DMS53 (cell line): ENCODE data around the gene CDC42EP3.

Experiments used
- DNase-seq: peaks from one replicate; lab custom pipeline; 2025; lab: John Stamatoyannopoulos, UW

CDC42EP3 gene

DNA sequence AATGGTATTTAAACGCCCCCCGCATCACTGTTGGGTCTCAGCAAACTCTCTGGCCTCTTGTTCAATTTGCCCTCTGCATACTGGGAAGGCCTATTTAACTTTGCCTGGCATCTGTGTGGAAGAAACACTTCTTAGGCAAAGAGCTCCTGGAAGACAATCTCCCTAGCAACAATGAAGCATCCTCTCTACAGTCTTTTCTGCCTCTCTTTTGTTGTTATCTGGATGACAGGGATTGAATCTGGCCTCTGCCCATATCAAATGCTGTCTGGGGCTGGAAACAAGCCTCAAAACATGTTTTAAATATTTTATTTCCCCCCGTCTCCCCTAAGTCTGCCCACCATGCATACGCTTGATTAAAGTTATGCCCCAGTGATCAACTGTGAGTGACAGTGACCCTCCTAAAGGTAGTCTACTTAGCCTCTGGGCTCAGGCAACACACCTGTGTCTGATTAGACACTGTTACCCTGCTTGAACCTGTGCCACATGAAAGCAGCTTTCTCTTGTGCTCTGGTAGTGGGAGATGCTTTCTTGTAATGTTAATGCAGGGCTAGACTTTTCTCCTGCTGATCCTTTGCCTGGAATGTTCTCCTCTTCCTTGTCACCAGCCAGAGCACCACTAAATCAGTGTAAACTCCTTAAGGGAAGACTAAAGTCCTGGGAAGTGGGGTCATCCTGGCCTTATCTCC, 34.9 kb downstream of the CDC42EP3 start:
- DNase-seq: peak; percentile 16

DNA sequence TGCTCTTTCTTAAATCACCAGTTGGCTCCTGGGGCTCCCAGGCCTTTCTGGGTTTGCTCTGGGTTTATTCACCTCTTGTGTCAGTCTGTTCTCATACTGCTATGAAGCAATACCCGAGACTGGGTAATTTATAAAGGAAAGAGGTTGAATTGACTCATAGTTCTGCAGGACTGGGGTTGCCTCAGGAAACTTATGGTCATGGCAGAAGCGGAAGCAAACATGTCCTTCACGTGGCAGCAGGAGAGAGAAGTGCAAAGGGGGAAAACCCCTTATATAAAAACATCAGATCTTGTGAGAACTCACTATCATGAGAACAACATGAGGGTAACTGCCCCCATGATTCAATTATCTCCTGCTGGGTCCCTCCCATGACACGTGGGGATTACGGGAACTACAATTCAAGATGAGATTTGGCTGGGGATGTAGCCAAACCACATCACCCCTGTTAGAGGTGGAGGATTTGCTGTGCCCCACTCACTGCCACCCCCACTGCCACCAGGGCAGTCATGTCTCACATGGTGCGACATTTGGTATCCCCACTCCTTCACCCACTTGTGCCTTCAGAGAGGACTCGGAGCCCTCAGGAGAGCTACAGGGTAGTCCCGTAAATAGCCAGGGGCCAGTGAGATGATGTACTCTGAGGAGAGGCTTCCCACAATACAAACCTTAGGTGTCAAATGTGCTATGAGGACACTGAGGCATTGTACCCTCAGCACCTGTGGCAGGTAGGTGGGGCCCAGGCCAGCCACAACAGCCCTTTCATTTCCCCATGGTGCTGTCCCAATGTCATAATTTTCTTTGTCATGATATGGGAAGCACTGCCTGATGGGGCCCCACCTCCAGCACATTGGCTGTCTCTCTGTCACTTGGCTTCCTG, 35.7 kb downstream of the CDC42EP3 start:
- no peak for DNase-seq

DNA sequence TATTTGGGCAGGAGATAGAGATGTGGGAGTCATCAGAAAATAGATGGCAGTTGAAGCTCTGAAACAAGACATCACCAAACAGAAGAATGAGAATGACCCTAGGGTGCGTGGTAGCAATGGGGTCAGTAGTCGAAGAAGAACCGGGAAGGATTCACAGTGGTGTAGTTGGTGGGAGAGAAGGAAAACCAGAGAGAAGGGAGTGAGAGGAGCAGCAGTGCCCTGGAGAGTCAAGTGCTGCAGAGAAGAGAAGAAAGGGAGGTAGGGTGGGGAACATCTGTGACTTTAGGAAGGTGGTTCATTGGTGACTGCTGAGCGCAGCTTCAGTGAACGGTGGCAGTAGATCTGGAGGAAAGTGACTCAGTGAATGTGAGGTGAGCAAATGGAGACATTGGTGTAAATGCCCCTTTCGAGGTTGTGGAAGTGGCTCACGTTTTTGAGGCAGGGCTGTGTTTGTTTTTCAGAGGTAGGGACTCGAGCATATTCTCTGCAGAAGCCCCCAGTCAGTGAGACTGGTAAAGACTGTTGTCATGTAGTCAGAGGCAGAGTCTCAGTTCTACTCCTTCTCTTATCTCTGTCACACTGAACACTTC, 36.4 kb downstream of the CDC42EP3 start:
- no peak for DNase-seq

DNA sequence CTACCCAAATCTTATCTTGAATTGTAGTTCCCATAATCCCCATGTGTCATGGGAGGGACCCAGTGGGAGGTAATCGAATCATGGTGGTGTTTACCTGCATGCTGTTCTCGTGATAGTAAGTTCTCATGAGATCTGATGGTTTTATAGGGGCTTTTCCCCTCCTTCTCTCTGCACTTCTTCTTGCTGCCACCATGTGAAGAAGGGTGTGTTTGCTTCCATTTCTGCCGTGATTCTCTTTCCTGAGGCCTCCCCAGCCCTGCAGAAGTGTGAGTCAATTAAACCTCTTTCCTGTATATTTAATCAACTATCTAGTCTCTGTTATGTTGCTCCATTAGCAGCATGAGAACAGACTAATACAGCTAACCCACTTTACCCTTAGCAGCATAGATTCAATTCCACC, 37.6 kb downstream of the CDC42EP3 start:
- DNase-seq: no peak

DNA sequence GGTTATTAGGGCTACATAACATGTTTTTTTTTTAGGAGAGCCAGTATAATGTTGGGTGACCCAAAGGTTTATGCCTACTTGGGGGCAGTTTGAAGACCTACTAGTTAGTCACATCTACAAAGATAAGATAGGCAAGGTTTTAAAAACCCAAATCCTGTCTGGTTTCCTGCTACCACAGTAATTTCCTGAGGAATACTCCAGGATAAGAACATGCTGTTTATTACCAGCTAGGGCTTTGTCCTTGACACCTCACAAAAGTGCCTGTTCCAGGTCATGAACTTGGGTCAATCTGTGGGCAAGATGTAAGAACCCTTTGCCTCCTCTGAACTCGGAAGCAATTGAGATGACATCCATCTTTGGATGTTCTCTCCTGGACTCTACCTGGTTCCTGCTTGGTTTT, 38.2 kb downstream of the CDC42EP3 start:
- DNase-seq: no peak

DNA sequence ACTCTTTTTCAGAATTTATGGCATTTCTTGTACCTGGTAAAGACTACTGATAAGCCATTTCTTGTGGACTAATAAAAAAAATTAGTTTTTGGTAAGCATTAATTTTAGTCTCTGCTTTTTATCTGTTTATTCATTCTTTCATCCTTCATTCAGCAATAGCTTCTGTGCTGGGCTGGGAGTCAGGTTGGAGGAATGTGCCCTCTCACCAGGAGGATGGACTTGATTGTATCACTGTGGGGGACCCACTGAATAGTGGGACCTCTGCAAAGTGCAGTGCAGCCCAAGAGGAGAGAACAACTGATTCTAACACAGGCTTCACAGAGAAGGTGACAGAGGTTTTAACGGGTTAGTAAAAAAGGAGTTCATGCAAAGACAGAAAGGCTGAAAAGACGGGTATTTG, 39.1 kb downstream of the CDC42EP3 start:
- no peak for DNase-seq

DNA sequence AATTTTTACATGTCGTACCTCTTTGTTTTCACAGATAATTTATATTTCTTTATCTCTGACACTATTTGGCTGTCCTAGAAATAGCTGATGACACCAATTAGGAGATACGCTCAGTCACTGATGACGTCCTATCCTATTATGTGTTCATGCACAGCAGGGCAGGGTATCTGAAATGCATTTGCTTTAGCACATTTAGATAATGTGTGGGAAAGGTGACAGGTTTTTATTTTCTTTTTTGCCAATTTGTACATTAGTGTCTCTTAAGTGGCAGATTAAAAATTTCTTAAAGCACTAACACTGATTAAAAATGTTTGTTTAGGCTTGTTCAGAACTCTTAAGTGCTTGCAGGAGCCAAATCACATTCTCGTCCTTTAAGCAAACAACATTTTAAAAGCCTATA, 39.7 kb downstream of the CDC42EP3 start:
- no peak for DNase-seq

DNA sequence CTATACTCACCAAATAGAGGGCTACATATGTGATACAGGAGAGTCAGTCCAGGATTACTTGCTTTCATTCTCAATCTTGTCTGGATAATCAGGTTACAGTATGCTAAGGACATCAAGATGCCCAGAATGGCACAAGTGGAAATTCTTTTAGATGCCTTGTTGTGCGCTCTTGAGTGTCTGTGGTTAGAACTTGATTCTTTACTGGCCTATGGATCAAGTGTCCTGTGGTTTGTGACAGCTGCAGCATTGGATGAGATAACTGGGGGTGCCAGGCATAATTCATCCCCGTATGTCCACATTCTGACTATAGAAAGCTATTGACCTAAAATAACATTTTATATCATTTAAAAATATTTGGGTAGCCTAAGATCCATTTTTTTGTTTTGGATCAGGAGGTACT, 40.1 kb downstream of the CDC42EP3 start:
- peak; percentile 7 for DNase-seq

DNA sequence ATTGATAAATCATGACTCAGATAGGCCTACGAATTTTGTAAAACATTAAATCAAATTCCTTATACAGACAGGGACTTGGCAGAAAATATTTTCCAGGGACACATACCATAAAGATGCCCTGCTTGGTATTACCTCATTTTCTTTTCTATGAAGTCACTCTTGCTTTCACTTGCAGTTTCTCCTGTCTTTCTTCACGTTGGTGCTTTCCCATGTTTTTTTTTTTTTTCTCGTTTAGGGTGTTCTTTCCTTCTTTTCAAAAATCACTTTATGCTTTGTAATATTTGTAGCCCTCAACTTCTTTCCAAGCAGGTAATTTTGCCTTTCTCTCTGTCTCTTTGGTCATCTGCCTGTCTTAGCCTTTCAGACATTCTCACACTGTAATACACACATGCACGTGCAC, 40.7 kb downstream of the CDC42EP3 start:
- no peak for DNase-seq

DNA sequence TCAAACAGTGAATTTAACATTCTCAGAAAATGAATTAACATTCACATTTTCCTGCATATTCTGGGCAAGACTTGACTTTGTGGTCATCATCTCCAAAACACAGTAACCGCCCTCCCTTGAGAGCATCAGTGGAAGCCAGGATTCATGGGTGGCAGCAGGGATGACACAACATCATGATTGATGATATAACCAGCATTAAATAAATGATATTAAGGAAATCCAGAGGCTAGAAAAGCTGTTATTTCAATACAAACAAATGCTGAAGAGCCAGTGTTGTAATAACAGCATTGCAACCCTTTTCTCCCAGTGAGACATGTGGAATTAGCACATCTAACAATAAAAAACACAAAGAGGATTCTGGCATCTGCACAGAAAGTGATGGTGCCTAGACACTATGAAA, 41.1 kb downstream of the CDC42EP3 start:
- DNase-seq: no peak

DNA sequence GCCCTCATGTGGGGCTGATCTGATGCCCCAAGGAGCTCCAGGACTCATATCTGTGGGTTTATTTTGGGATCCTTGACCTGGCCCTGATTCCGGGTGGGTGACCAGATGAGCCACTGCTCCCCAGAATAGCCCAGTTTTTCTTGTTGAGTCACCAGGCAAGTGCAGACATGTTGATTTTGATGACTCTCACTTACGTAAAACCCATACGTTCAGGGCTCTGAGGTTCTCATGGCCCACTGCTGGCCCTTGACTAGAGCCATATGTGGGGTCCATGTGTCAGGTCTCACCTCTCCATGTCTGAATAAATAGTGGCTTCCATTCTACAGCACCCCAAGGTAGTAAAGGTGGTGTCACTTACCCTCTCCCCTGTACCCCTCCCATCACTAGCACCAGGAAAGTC, 41.9 kb downstream of the CDC42EP3 start:
- DNase-seq: peak; percentile 12

DNA sequence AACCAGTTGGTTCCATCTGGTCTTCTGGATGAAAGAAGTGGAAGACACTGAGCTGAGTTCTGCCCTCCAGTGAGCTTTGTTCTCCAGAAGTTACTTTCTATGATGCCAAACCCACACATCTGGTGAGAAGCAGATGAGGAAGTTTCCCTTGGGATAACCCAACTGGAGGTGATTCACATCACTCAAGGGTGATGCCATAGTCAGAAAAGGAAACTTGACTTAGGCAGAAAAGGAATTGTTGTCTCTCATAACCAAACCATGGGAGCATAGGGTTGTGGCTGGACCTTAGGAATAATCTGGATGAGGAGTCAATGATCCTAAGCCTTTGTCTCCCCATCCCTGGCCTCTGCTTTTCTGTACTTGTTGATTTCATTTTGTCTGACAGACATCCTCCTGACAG, 43.7 kb downstream of the CDC42EP3 start:
- no peak for DNase-seq

DNA sequence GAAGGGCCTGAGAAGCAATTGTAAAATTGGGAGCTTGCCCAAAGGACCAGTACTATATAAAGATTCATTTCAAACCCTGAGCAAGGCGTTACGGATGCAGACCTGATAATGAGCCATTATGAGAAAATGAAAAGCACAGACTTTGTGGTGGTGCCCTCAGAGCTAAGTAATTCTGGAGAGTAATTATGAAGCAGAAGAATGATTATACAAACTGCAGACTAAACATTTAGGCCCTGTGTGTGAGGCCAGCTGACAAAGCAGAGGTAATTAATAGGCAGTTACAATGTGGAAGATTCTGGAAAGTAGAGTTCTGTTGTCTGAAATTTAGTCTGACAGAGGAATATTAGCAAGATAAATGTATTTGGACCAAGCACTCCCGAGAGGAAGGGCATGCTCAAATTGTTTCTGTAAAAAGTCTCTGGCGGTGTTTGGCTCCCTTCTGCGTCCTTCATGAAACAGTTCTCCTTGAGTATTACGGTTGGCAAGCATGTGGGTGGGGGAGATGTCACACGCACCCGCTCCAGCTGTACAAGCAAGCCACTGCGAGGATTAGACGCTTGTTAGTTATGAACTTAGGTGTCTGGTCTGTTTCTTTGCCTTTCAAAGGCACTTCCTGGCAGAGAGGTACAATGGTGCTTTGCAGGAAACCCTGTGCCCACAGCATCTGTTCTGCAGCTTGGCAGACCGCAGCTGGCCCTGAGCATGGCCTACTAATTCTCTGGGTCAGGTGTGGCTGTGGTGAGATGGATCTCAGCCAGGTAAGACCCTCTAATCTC, 45.5 kb downstream of the CDC42EP3 start:
- DNase-seq: peak; percentile 3

DNA sequence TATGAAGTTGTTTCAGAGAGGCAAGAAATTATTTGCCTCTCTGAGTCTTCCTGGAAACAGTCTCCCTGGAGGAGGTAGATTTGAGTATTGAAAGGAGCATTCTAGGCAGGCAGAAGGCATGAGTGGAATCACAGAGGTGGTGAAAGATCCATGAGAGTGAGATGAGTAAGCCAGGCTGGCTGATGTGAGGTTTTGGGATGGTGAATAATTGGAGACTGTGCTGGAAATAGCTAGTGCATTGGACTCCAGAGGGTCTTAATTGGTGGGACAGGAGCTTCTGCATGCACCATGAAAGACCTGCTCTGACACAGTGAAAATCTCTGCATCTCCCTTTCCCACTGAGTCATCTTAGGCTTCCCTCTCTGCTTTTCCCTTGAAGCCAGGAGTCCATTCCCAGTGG, 46.3 kb downstream of the CDC42EP3 start:
- DNase-seq: no peak

DNA sequence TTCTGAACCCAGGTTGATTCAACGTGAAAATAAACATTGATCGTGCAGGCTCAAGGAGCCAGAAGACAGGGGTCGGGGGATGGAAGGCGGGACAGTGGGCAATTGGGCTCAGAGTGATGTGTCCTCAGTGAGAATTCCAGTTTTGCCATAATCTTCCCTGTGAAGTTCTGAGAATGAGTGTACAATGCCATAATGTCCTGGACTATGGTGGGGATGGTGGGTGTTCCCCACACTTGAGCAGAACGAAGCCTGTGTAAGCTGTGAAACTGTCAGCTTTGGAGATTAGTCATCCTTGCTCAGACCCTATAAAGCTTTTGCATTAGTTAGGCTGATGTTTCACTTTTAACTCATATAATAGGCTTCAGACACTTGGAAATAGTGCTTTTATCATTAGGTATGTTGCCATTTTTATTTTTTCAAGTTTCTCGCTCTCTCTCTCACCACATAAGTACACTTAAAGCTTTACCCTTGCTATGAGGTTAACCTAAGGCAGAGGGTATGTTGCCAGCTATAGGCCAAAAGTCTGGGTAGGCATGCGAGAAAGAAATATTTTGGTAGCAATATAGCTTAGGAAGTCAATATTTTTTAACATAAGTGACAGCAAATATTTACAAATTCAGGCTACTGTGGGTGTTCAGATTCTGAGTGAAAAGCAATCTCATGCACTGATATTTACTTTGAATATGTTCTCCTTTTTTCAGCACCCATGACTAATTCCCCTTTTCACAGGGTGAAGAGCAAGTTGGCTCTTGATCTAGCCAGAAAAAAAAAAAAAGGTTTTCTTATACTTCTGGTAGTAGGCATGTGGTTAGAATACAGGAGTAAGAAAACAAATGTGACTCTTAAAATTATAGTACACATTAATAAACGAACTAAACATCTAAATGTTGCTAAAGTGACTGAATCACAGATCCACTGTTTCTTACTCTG, 47.2 kb downstream of the CDC42EP3 start:
- DNase-seq: peak; percentile 80

DNA sequence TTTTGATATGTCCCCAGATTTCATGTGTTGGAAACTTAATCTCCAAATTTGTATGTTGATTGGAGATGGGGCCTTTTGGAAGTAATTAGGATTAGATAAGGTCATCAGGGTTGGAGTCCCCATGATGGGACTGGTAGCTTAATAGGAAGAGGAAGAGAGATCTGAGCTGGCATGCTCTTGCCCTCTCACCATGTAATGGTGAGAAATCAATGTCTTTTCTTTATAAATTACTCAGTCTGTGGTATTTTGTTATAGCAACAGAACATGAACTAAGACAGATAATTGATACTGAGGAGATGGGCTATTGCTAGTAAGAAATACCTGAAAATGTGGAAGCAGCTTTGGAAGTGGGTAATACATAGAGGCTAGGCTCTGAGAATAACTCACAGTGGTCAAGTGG, 48.0 kb downstream of the CDC42EP3 start:
- no peak for DNase-seq

DNA sequence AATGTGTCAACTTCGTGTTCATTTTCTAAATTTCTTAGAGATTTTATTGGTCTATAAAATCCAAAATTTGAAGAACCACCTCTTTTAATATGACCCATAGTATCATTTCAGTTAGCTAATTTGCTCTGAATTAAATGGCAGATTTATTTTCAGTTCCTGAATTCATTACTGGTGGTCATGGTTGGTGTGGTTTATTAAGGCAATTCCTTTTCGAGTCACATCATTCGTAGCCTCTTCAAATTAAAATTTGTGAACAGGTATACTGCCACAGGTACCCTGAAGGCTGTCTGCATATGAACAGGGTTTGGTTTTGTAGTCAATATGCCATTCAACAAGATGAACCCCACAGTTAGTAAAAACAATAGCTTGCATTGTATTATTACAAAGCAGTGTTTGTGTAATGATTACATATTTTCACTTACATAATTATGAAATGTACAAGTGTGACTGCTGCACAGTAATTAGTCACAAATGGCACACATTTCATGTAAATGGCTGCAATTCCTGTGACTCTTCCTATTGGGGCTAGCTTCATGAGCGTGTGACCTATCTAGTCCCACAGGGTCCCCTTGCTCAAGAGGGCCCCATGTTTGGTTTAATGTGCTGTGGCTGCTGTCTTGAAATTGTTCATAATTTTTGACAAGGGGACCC, 48.9 kb downstream of the CDC42EP3 start:
- no peak for DNase-seq

DNA sequence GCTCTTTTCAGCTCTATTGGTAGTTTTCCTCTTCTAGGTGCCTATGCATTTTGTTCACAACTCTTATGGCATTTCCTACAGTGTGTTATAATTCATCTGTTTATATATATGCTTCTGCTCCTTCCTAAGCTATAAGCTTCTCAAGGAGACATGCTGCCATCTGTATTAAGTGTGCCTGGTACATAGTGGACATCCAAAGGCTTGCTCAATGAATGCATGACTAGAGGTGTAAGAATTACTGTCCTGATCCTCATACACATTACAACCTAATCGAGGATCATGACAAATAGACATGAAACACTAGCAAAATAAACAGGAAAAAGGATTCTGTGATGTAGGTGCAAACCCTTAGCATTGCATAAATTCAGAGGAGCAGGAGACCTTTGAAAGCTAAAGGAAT, 50.2 kb downstream of the CDC42EP3 start:
- DNase-seq: no peak

DNA sequence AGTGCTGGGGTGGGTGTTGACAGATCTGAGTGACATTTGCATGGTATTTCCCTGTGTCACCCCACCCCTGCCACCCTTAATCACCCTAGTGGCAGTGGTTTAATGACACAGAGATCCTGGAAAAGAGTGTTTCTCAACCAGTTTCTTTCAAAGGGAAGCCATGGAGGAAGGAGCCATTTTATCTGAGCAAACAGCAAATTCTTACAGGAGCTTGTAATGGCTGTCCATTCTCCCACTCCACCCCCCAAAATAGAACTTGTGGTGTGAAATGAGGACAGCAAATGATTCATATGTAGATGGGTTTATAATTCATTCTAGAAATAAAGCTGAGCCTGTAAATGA, 51.5 kb downstream of the CDC42EP3 start:
- DNase-seq: no peak

DNA sequence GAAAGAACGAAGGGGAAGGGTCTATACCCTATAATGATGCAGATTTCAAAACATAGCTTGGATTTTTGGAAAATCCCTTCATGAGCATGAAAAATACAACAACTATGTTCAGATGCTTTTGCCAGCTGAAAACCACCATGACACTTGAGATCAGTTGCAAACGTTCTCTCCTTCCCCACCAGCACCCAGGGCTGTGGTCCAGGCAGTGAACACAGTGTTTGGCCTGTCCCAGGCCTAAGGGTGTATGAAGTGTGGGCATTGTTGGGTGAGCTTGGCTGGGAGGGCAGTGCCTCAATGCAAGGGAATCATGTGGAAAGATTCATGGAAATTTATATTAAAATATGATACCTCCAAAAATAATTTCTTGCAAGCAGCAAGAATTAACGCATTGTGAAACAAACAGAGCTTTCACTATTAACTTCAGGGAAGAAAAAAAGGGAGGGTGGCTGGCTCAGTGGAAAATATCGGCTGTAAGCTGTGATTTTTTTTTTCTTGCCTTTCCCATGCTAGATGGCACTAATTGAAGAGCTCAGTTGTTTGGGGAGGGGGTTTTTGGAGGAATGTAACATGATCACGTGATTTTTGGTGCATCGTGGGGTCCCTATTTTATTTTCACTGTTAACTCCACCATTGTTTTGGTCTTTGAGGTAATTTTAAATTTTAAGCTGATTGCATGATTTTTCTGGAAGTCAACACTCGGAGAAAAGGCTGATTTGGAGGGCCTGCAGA, 52.0 kb downstream of the CDC42EP3 start:
- no peak for DNase-seq
